NCI-H2196 treated with DMSO at 0.1 percent for 48 hours (cell line): ENCODE results near the gene ATG4B.
"Not testable (repeated sequence)": the region's sequence is repeated elsewhere in the genome, so short reads cannot be mapped to it uniquely, and the experiment has no call there.

Experiments used
- DNase-seq: peaks from one replicate; lab custom pipeline; 2025; ENCODE audit not compliant: unreplicated experiment; lab: John Stamatoyannopoulos, UW

The ATG4B gene

DNA sequence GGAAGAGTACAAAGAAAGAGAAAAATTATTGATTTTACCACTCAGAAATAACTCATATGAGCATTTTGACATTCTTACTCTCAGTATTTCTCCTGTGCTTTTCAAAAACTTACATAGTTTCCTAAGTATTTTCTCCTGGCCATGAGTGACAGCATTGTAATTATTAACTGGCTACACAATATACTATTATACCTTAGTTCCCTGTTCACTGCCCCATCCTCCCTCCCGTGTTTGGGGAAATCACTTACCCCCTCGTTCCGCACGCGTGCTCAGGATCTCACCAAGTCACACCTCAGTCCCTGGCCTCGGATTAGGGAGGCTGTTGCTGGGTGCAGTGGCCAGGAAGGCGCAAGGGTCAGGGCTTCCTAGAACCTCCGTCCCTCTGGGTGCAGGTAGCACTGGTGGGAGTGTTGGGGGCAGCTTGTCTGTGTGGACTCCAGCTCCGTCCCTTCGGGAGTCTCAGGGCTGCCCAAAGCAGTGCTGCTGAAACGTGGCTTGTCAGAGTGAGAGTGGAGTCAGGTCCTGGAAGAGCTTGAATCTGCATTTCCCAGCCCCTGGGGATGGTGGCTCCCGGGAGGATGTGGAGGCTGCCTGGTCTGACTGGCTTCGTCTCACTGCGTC lies 23.2 kb downstream of the ATG4B start:
- no peak for DNase-seq

DNA sequence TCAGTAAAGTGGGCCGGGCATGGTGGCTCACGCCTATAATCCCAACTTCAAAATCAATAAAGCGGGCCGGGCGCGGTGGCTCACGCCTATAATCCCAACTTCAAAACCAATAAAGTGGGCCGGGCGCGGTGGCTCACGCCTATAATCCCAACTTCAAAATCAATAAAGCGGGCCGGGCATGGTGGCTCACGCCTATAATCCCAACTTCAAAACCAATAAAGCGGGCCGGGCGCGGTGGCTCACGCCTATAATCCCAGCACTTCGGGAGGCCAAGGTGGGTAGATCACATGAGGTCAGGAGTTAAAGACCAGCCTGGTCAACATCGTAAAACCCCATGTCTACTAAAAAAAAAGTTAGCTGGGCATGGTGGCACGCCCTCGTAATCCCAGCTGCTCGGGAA lies 25.2 kb downstream of the ATG4B start:
- not testable (repeated sequence) for DNase-seq

DNA sequence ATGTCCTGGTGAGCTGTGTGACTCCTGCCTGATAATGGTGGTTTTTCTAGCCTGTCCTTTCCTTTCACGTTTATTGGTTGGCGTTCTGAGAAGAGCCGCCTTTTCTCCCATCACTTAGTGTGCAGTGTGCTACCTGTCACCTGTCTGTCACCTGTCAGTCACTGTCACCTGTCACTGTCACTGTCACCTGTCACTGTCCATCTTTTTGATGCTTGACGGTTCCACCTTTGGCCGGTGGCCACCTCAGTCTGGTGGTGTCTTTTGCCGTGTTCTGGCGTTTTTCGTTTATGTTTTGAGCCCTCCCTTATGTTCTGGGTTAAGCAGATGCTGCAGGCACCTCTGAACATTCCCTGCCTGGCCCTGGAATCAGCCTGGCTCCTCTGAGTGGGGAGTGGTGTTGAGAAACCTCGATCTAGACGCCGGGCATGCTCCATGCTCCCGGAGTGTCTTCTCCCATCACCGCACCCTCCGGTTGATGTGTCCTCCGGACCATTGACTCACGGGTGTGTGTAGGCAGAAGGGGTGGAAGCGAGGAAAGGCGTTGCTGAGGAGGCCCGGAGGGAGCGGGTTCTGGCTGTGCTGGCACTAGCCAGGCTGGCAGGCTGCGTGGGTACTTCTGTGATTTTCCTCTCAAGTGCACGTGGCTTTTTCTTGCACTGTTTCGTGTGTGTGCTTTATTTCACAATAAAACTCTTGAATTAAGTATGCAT lies 28.4 kb downstream of the ATG4B start:
- DNase-seq: no peak

DNA sequence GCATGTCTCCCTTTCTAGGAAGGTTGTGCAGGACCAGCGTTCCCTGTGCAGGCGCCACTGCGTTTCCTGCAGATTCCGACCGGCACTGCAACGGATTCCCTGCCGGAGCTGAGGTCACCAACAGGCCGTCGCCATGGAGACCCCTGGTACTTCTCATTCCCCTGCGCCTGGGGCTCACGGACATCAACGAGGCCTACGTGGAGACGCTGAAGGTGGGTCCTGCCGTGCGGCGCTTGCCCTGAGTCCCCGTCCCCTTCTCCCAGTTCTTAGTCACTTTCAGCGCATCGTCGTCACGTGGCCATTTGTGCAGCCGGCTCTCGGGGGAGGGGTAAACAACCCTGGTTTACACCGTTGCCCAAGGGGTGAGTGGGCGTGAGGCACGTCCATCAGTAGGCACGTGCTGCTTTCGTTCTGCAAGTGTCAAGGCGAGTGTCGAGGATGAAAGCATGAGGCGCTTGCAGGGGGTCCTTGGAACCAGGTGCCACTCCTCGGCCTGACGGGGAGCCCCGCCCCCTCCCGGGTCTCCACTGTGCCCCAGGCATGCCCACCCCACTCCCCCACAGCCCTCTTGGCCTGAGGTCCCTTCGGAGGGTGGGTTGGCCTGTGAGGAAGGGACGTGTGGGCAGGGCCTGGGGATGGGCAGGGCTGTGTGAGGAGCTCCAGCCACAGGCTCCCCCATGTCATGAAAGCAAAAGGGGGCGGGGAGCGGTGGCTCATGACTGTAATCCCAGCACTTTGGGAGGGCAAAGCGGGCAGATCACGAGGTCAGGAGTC lies 29.3 kb downstream of the ATG4B start:
- no peak for DNase-seq

DNA sequence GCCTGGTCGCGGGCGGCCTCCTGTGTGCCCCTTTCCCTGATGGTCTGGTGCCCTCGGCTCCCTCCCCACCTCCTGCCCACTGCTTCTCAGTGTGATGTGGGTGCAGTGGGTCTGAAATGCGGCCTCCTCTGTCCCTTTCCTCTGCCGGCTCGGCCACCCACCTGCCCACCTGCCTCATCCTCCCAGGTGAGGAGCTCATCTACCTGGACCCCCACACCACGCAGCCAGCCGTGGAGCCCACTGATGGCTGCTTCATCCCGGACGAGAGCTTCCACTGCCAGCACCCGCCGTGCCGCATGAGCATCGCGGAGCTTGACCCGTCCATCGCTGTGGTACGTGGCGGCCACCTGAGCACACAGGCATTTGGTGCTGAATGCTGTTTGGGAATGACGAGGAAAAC lies 30.9 kb downstream of the ATG4B start:
- DNase-seq: no peak

DNA sequence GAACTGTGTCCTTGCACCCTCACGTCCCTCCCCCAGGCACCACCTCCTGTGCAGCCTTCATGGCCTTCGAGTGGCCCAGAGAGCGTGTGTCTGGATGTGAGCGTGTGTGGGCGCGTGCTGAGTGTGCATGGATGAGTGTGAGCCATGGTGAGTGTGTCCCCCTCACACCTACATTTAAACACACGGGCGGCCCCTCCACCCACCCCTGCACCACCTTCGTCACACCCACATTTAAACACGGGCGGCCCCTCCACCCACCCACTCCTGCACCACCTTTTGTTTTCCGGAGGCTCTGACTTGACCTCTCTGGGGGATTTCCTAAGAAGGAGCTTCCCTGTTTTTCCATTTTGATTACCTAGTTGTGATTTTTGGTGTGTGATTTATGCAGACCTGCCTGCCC lies 31.3 kb downstream of the ATG4B start:
- DNase-seq: no peak

DNA sequence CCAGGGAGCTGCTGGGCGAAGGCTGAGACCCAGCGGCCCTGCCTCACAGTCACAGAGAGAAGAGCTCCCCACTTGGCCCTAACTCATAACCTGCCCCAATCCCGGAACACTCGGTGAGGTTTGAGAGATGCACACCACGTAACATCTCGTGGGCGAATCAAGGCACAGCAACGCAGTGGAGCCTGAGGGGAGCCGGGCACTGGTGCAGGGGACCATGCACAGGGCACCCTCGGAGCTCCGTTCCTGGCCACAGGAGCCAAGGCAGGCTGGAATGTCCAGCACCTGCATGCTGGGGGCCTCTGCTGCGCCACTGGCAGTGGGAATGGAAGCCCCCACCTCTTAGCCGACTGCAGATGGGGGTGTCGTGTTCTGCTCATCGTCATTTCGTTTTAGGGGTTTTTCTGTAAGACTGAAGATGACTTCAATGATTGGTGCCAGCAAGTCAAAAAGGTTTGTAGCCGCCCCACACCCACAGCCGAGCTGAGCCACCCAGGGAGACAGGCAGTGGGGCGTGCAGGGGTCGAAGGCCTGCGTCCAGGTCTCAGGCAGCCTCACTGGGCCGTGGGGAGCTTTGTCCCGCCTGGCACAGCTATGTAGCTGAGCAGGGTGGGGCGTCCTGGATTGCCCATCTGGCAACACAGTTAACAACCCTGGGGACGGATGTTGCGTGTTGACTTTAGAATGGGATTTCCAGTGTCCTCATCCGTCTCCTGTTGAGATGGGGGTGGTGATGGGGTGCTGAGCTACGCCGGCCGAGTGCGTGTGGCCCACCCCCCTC lies 33.0 kb downstream of the ATG4B start:
- DNase-seq: no peak

DNA sequence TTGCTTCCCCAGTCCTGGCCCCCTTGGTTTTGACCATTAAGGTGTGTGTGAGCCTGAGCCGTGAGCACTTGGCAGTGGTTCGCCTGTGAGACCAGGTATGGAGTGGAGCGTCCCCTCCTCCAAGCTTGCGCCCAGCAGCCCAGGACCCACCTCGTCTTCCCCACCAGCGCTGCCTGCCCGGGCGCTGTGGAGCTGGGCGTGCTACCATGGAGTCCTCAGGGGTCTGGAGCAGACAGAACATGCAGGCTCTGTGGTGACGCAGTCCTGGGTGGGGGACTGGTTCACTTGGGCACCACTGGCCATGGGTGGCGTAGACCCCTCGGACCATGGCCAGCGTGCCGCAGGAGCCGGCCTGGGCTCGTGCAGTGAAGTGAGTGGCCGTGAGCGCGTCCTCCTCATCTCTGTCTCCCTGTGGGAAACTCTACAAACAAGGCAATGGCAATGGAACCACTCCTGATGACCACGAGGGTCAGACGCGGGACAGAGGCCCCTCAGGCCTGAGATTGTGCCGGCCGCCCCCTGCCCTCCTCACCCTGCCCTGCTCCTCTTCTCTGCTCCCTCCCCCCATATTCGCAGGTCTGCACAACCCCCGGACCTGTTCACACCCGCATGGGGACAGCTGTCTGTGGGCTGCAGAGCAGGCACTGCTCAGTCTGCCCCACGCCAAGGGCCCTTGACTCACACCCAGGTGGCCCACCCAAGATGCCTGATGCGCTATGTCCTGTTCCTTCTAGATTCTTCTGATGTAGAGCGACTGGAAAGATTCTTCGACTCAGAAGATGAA lies 34.2 kb downstream of the ATG4B start:
- no peak for DNase-seq

DNA sequence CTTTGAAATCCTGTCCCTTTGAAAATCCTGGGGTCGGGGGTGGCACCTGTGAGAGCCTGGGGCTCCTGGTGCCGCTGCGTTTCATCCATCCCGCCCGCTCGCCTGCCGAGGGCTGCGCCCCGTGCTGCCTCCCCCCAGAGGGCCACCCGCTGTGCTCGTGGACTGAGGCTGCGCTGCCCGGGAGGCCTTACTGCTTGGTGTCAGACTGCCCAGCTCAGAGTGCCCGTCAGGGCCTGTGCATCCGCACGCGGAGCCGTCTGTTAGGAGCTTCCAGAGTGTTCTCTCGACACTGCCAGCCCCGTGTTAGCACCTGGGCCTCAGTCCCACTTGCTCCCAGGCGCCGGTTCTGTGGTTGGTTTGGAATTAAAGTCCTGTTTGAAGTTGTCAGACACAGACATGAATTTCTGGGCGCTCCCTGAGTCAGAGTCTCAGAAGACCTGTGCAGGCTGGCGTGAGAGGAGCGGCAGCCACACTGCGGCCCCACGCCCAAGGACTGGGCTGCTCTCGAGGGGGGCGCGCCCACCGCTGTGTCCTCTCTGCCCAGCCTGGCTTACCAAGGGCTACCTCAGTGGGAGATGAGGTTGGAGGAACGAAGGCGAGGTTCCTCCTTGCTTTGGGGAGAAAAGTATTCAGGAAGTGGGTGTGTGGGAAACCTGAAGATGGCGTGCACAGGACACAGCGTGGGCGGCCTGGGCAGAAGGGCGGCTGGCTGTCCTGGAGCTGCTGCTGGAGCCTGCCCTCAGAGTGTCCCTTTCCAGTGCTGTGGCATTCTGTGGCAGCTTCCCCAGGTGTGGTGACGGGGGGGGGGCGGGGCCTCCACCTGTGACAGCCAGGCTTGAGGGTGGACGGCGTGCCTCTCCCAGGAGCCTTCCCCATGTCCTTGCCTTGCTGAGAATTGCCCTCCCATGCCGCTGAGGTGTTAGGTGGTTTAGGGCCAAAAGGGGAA lies 35.0 kb downstream of the ATG4B start:
- no peak for DNase-seq

DNA sequence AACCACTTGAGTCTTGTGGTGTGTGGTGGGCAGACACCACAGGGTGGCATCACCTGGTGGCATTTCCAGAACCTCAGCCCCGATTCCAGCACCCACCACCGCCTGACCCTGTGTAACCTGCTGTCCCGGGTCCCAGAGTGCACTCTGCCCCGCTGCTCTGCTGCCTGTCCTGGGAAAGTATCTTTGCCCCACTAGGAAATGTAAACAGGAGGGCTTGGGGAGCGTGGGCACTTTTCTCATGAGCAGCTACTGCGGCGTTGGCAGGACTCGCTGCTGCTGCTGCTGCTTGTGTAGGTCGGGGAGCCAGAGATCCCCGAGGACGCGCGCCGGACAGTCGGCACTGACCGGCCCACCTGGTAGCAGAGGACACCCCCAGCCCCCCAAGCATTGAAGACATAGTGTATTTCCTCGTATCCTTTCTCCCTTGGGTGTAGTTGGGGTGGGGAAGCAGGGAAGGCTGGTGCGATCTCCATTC lies 35.7 kb downstream of the ATG4B start:
- no peak for DNase-seq

DNA sequence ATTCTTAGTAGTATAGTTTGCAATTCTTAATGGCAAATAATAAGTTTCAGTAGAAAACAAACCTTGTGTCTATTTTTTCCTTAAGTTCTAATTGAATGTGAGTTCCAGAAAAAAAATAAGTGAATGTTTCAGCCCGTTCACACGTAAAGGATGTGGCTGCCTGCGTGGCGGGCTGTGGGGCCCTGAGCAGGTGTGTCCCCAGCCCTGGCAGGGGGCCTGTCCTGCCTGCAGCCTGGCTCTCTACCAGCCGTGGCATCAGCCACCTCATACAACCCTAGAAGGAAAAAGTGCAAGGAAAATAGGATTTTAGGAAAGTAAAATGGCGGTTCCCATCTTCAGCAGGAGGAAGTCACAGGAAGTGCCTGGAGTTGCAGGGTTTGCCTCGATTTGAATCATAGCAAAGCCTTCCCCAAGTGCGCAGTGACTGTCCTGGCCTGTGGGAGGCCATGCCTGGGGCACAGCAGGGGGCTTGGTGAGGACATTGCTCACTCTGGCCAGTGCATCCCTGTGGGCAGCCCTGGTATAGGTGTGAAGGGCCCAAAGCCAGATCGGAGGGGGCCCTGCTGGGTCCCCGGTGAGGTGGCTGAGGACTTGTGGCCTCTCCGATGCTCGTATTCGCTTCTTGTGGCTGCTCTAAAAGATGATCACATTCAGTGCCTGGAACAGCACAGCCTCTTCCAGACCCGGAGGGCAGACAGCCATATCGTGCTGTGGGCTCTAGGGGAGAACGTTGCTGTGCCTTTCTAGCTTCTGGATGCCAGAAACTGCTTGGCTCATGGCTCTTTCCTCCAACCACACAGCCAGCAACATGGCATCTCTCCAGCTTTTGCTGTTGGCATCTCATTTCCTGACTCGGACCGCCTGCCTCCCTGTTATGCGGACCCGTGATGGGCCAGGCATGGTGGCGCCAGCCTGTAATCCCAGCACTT lies 36.6 kb downstream of the ATG4B start:
- DNase-seq: no peak

DNA sequence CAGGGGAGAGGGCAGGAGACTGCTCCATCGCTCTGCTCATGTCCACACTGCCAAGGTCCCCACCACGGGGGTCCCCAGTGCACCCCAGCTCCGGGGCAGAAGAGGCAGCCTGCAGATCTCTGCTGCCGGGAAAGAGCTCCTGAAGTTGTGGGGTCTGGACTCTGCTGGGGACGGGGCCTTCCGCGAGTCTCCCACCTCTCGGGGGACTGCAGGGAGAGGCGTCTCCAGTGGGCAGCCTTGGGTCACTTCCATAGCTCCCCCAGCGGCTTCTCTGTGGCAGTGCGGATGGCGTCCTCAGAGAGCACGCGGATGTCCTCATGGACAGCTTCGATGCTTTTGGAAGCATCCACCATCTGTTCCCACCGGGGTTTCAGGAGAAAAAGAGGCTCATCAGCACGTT lies 38.4 kb downstream of the ATG4B start:
- DNase-seq: no peak

DNA sequence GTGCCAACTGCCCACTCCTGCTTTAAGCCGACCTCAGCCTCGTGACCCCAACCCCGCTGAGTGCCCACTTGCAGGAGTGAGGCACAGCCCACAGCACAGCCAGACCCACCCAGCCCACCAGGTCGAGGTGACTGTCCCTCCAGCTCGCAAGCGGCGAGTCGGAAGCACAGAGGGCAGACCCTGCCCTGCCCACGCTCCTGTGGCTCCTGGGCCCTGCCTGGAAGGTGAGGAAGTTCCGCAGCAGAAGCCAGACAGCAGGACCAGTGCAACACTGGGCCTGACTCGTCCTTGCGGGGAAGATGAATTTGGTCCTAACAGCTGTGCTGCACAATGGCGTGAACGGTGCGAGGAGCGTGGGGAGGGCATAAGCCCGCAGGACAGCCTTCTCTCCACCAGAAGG lies 39.2 kb downstream of the ATG4B start:
- DNase-seq: no peak

DNA sequence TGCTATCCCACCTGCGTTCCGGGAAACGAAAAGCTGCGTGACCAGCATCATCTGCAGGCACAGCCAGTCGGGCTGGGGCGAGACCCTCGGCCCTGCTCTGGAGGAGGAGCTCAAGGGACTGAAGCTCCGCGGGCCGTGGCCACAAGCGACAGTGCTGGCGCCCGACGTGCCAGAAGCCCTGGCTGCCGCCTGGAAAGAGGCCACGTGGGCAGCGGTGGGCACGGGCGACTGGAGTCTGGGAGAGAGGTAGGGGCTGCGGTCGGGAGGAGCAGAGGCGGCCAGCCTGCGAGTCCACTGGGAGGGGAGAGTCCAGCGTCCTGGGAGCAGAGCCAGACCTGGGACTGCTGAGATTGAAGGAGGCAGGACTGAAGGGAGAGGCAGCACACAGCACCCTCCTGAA lies 39.9 kb downstream of the ATG4B start:
- DNase-seq: no peak

DNA sequence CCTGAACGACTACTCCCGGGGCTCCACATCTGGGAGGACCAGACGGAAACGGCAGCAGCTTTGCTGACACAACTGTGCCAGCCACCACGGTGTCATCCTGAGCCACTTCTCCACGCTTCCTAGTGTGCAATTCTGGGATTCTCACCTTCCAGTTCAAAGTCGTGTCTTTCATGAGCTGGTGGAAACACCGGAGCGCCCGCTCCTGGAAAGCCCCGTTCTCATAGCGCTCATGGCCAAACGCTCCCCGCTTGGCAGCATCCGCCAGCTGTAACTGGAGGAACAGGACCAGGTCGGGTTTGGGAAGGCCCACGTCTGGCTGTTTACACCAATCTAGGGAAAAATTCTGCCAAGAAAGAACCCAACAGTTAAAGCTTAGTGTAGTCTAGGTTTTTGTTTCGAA lies 40.8 kb downstream of the ATG4B start:
- no peak for DNase-seq

DNA sequence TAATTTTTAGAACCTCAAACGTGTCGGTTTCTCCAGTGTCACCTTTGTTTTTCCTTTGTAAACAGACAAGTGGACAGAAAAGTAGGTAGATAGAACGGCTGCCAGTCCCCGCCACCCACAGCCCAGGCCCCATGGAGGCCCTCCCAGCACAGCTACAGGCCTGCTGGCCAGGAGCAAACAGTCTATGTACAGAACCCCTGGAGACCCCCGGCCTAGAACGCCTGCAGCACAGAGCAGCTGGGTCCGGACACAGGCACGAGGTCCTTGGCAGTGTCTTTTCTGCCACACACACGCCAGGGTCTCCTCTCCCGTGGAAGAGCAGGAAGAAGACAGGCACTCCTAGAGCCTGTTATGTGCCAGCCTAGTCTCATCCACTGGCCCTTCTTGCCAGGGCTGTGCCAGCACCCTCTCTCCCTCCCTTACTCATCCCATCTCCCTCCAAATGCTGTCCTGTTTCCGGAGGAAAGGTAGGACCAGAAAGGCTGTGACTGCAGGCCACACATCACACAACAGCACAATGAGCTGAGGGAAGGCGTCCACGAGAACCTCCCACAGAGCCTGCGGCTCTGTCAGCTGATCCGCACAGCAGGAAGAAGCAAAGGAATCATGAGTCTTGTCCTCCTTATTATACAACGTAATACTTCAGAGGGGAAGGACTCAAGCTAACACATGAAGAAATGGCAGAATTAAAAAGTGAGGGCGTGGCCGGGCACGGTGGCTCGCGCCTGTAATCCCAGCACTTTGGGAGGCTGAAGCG lies 41.5 kb downstream of the ATG4B start:
- DNase-seq: no peak

DNA sequence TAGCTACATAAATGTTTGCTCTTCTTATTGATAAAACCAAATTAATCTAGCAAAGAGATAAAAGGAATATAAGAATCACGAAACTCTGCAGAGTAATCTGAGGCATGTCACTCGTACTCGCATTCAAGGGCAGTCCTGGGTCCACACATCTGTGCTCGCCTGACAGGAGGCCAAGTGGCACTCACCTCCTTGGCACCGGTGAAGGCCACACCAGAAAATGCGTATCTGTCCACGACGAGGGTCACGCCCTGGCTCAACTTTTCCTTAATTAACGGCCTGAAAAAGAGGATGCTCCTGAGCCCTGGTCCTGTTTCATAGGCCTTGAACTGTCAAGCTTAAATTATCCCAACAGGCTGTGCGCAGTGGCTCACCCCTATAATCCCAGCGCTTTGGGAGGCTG lies 42.6 kb downstream of the ATG4B start:
- DNase-seq: no peak
